ENCODE measurements around the gene TIMMDC1. TPM values are rescaled to one million over a fixed set of nuclear protein-coding genes. Genes with fewer than 3 reads are reported as not detected.

TIMMDC1 gene
- polyA plus RNA-seq, 1 of the 3 experiments (the other 2 are of a cell fraction), result 128 TPM

DNA sequence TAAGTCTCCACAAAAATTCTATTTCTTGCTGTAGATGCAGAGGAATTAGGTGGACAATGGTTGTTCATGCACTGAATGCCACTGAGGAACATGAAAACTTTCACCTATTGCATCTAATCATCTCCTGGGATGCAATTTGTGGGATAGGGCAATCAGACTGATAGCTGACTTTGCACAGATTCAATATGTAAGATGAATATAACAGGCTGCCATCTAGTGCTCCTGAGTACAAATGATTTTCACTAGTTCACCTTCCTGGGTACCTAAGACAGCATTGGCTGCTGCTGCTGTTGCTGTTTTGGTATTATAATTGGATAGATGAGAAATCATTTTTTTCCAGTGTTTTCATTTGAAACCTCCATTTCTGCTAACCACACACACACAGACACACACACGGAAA is 19.7 kb downstream of the TIMMDC1 start:
- CTCF ChIA-PET, result interaction anchor here (2.3 kb wide), 1 partner anchor 163 kb away, joined by 9 read pairs; no protein-coding TSS in a partner anchor
- no peaks in the 10 kb centered on the region for H3K4me1 ChIP-seq (ENCODE audit: control insufficient read depth in 1 of 2, insufficient read depth in 2 of 2, low read depth in 1 of 2, low read length in 1 of 2)
- WGBS (ENCODE audit: low lambda C conversion rate), result 100% methylated on average over 1 of the region's 1 CpG
- H3K4me2 ChIP-seq, result no peak overlapping the region
- H3F3A ChIP-seq (replicated peaks; ENCODE audit: insufficient read depth), result peaks cover 9% of the 10 kb centered on the region
- no peak for DNase-seq
- H3K9ac ChIP-seq, result no peak overlapping the region
- no peaks in the 10 kb centered on the region for H3K9me3 ChIP-seq
- H4K20me1 ChIP-seq (ENCODE audit: insufficient read depth), result no peaks in the 10 kb centered on the region
- POLR2A ChIA-PET, result no interaction called here
- H3K27me3 ChIP-seq (ENCODE audit: insufficient read depth), result no peaks in the 10 kb centered on the region
- no peaks in the 10 kb centered on the region for H3K9me2 ChIP-seq
- no peak overlapping the region for H2AFZ ChIP-seq (ENCODE audit: low read depth)
- 0 out of 2 replicates have a peak, but pooled peaks cover 3% of the 10 kb centered on the region for H3K79me2 ChIP-seq (ENCODE audit: insufficient read depth)
- no peak overlapping the region for H3K4me3 ChIP-seq (ENCODE audit: low read depth in 2 of 2, low read length in 1 of 2)
- no peak overlapping the region for H3K27ac ChIP-seq (ENCODE audit: low read depth in 2 of 2, low read length in 1 of 2)
- peaks cover 78 to 93% of the 10 kb centered on the region in 2 experiments for H3K36me3 ChIP-seq (replicated peaks in 1 of 2; ENCODE audit: control insufficient read depth in 1 of 2, insufficient read depth in 2 of 2, low read length in 1 of 2)
- TF ChIP-seq POLR2AphosphoS5 (IDR thresholded peaks at IDR 0.05; ENCODE audit: low read depth, low read length) (no peak), CTCF (IDR thresholded peaks at IDR 0.05) (no peak), MEF2A (IDR thresholded peaks at IDR 0.05; ENCODE audit: borderline replicate concordance, low read depth) (no peak), MAX (IDR thresholded peaks at IDR 0.05; ENCODE audit: low read depth) (no peak), TAF1 (IDR thresholded peaks at IDR 0.05; ENCODE audit: borderline replicate concordance, low read depth, low read length) (no peak), GATA2 (CRISPR knock-in tag; IDR thresholded peaks at IDR 0.05) (no peak), ZBTB33 (IDR thresholded peaks at IDR 0.05; ENCODE audit: borderline replicate concordance, low read depth) (no peak), FOSL2 (IDR thresholded peaks at IDR 0.05; ENCODE audit: borderline replicate concordance, low read depth) (no peak), TCF12 (IDR thresholded peaks at IDR 0.05) (no peak), SIN3A (IDR thresholded peaks at IDR 0.05; ENCODE audit: borderline replicate concordance, low read depth, low read length) (no peak), NRF1 (IDR thresholded peaks at IDR 0.05; ENCODE audit: low read depth, low read length) (no peak), NFIC (IDR thresholded peaks at IDR 0.05; ENCODE audit: borderline replicate concordance) (no peak)
- TF ChIP-seq, protein P1, sequence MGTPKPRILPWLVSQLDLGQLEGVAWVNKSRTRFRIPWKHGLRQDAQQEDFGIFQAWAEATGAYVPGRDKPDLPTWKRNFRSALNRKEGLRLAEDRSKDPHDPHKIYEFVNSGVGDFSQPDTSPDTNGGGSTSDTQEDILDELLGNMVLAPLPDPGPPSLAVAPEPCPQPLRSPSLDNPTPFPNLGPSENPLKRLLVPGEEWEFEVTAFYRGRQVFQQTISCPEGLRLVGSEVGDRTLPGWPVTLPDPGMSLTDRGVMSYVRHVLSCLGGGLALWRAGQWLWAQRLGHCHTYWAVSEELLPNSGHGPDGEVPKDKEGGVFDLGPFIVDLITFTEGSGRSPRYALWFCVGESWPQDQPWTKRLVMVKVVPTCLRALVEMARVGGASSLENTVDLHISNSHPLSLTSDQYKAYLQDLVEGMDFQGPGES (IDR thresholded peaks at IDR 0.05; ENCODE audit: low read depth, low read length), result no peak
